GM18861 (cell line): Measurements from ENCODE around the gene MAP4K2.
A peak's percentile ranks its signal among the peaks of the same experiment; 100 is the strongest.

ENCODE experiments used
- ATAC-seq: cut with Tn5 transposase; IDR thresholded peaks from one replicate; pipeline ENCODE4 v1.9.1; 2021; ENCODE audit not compliant: unreplicated experiment

Gene MAP4K2

DNA sequence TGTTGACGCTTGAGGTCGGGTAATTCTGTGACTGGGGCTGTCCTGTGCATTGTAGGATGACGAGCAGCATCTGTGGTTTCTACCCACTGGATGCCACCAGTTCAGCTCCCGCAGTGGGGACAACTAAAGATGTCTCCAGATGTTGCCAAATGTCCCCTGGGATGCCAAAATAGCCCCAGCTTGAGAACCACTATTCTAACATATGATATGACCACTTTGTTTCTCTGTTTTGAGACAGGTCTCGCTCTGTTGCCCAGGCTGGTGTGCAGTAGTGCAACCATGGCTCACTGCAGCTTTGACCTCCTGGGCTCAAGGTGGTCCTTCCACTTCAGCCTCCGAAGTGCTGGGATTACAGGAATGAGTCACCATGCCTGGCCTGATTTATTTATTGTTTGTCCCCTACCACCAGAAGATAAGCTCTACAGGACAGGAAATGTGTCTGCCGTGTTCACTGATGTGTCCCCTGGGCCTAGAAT, 11.7 kb upstream of the MAP4K2 start:
- ATAC-seq, result peak; percentile 62

DNA sequence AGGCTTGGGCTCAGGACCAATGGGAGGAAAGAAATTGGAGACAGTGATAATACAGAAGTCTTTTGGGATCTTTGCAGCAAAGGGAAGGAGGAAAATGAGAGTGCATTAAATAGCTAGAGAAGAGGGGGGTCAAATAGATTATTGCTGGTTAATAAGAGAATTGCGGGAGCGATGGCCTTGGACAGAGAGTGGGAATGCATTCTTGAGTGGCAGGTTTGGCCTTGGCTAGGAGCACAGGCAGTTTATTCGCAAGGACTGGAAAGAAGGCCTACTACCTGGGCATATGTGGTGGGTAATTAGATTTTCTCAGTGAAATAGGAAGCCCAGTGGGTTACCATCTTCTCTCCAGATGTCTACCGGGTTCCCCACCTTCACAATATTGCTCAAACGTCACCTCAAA, 10.8 kb upstream of the MAP4K2 start:
- no peak for ATAC-seq

DNA sequence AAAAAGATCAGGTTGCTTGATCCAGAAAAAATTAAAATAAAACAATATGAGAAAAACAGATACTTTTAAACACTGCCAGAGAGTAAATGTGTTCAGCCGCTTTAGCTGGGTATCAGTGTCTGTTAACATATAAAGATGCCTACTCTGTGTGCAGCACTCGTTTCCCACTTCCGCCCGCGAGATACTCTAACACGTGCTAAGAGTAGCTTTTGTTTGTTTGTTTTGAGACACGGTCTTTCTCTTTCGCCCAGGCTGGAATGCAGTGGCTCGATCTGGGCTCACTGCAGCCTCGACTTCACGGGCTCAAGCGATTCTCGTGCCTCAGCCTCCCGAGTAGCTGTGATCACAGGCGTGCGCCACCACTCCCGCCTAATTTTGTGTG, 7.9 kb upstream of the MAP4K2 start:
- no peak for ATAC-seq

DNA sequence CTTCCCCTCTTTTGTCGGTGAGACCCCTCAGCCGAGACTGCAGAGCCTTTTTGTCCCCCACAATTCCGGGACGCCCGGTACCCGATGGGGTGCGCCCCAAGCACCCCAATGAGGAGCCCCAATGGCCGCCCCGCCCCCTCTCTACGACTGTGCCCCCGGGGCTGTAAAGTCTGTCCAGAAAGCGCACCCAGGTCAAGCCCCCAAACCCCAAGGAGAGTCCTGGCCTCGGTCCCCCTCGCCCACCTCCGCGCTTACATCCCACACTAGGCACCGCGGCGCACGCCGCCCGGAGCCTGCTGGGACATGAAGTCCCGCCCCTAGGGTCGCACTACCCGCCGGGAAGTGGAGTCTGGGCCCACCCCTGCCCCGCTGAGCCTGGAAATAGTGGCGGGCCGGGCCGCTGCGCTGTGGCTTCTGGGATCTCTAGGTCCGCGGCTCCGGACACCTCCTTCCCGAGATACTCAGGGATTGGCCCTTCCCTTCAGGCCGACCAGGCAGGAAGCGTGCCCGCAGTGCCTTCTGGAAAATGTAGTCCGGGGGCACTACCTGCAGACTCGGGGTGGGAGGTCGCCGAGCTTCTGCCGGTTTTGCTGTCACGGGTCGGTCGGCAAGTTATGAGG, 7.4 kb upstream of the MAP4K2 start, which contains the start of gene MEN1:
Gene MEN1 (minus strand): TSS at position 281 of the 620 bp plus-strand sequence. CDS start 442 bp downstream, outside the sequence.
- ATAC-seq, result peak; percentile 32

DNA sequence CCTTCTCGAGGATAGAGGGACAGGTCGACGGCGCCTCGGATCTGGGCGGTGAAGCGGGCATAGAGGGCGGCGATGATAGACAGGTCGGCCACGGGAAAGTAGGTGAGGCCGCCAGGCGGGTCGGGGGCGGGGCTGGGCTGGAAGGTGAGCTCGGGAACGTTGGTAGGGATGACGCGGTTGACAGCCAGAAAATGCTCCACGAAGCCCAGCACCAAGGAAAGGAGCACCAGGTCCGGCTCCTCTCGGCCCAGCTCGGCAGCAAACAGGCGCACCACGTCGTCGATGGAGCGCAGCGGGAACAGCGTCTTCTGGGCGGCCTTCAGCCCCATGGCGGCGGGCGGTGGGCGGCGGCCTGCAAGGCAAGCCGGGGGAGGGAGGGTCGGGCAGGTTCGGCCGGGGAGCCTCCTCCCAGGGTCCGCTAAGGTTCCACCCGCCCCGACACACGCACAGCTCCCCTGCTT, 6.8 kb upstream of the MAP4K2 start:
- ATAC-seq, result no peak

DNA sequence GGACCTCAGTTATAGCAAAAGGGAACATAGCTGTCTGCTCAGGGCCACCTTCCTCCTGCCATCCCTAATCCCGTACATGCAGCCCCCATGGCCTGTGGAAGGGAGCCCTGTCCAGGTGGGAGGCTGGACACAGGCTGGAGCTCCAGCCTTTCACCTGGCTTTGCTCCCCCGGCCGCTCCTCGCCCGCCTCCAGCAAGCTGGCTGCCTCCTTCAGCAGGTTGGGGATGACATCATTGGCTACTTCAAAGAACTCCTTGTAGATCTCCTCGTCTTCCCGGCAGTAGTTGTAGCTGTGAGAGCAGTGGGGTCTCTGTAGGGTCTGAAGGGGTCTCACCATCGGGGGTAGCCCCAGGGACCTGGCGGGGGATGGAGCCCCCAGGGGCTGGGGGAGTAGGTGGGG, 2.5 kb upstream of the MAP4K2 start:
- no peak for ATAC-seq

DNA sequence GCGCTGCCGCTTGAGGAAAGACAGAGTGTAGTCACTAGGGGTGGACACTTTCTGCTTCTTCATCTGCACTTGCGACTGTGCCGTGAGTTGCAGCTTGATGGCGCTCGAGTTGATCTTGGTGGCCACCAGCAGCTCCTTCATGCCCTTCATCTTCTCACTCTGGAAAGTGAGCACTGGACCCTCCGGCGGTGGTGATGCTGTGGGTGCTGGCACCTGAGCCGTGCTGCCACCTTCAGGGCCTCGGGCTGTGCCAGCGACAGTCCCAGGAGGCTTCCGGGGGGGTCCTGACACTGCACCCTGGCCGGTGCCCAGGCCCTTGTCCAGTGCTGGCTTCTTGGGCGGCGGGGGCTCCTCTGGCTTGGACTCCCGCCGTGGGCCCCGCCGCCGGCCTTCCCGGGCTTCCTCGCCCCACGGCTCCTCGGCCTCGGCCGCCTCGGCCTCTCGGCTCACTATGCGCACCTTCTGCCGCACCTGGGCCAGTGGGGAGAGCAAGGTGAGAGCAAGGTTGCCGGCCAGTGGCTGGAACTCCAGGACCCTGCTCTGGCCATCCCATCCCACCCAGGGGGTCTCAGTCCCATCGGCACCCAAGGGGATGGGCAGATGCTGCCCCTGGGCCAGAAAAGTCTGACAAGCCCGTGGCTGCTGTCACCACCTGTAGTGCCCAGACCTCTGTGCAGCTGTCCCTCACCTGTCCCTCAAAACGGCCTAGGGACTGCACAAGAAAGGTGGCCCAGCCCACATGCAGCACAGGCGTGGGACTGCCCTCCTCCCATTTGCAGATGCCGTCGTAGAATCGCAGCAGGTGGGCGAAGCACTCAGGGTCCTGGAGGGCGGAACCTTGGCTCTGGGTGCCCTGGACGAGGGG, 1.6 kb upstream of the MAP4K2 start:
- no peak for ATAC-seq

DNA sequence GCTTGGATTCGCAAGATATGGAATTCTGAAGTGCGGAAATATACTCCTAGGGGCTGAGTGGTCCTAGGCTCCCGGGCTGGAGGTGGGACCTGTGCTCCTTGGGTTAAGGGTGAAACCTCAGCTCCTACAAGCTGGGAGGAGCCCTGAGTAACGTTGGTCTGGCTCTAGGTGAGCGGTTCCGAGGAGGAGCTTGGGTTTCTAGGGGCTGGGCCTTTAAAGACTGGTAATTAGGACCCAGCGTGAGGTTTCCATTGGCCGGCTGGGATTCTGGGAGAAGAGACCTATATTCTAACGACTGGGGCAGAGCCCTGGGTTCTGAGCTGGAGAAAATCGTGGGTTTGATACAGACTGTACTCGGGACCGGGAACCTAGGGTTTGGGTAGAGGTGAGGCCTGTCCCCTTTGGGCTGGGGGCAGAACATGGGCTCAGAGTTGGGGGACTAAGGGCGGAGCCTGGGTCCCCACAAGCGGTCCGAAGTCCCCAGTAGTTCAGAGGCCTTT, 882 bp upstream of the MAP4K2 start:
- no peak for ATAC-seq

DNA sequence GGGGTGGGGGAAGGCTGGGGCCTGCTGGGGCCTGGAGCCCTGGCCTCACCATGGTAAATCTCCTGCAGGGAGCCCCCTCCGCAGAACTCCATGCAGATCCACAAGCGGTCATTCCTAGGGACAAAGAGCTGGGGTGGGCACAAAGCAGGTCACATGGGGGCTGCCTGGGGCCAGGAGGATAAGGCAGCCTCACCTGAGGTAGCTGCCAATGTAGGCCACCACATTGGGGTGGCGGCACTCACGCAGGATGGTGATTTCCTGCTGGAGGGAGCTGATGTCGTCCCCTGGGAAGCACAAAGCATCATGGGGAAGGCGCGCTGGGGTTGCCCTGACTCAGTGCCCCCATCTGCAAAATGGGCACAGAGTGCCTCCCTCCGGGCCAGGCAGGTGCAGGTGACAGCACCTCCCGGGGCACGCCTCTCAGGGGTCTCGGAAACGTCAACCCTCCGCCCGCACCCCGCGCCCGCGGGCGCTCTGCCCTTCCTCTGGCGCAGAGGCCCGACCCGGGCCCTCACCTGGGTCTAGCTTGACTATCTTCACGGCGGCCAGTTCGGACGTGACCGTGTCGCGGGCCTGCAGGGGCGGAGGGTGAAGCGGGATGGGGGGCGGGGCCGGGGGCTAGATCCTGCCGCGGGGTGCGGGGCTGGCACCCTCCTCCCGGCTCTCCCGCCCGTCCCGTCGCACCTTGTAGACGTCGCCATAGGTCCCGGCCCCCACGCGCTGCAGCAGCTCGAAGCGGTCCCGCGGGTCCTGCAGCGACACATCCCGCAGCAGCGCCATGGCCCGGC, 450 bp downstream of the MAP4K2 start:
- no peak for ATAC-seq

DNA sequence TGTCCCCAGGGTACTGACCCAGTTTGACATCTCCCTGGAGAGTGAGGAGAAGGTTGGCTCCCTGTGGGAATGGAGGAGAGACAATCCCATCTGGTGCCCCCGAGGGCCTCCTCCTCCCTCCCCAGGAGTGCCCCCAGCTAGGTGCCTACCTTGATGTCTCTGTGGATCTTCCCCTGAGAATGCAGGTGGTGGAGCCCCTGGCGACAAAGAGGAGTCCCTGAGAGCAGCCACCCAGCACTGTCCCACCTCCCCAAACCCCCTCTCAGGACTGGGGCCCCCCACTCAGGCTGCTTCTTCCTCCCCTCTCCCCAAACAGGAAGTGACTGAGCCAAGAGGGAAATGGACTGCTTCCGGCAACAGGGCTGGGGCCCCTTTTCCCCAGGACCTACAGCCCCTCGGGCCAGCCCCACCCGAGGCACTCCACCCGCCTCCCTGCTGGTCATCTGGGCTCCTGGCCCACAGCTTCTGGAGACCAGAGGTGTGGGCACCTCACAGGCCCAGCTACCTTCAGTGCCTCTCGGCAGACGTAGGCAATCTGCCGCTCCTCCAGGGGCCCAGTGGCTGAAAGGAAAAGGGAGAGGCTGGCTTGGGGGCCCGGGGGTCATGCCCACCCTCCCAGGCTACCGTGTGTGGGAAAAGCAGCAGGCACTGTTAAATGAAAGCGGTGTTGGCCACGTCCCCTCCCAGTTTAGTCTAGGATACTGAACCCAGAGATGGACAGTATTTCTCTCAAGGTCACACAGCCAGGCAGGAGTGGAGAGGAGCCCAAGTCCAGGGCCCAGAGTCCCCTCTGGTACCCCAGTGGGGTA, 1.2 kb downstream of the MAP4K2 start:
- ATAC-seq, result no peak

DNA sequence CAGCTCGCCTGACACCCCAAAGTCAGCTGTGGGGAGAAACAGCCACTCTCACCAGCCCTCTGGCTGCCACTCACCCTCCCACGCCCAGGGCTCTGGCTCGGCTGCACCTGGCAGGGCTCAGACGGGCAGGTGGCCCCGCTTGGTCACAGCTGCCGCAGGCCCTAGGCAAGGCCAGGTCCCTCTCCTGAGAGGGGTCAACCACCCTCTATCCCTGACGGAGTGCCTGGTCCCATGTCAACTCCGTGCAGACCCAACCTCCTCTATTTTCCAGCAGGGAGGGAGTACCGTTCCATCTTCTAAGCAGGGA, 1.9 kb downstream of the MAP4K2 start:
- ATAC-seq, result no peak

DNA sequence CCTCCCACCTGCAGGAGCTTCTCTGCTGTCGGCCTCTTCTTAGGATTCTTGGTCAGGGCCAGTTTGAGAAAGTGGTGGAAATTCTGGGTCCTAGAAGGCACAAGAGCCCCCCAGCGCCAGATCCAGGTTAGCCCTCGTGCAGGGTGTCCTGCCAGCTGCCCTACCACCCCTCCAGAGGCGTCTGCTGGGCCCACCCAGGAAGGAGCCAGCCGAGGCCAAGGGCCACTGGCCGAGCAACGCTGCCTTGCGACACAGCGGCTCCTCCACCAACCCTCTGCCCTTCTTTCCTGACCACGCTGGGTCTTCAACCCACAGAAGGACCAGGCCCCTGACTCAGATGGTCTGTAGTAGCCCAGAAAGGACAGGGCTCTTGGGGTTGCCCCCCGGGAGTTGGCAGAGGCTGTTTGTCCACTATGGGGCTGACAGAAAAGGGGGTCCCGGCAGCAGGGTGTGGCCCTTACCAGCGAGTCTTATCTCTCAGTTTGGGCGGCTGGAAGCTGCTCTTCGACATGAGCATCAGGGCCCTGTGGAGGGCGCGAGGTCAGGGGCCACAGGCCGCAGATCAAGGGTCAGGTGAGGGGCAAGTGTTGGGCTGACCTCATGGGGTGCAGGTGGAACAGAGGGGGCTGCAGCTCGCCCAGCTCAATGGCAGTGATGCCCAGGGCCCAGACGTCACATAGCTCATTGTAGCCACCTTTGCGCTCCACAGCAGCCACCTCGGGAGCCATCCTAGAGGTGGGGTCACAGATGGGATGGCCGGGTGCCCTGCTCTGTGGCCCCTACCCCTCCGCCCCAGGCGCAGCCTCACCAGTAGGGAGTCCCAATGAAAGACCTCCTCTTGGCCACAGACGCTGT, 2.5 kb downstream of the MAP4K2 start:
- ATAC-seq, result no peak

DNA sequence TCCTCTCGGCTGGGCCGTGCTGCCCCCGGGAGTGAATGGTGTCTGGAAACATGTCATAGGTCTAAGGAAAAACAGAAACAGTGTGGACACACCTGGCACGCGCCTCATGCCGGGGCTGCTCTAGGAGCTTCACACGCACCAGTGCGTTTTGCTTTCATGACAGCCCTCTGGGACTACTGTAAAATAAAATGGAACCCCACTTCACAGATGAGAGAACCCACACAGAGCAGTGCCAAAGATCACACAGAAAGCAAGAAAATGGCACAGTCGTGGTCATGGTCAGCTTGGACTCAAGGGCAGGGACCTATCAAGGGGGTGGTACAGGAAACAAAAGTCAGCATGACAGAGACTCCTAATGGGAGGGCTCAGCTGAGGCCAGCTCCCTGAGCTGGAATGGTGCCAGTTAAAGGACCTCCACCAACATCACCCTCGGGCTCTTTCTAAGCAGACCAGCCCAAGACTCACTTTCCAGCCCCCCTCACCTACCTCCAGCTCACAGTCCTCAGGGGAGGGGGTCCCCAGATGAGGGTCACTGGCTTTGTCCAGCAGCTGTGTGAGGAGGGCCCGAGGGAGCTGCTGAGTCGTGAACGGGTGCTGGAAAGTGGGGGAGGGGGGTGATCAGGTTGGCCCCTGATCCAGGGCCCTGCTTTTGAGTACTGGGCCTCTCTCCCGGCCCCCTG, 3.3 kb downstream of the MAP4K2 start:
- peak; percentile 37 for ATAC-seq

DNA sequence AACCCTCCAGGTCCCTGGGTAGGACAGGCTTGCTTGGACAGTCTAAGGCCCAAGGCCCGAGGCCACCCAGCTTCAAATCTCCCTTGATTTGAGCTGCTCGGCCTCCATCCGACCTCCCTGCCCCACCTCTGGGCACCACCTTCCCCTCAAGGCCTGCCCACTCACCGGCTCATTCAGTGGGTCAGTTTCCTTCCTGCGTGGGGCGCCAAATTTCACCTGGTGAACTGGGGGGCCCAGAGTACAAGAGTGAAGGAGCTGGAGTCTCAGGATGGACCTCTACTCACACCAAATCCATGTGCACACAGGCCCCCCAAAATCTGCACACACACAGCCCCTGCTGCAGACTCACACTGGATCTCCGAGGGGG, 3.8 kb downstream of the MAP4K2 start:
- no peak for ATAC-seq

DNA sequence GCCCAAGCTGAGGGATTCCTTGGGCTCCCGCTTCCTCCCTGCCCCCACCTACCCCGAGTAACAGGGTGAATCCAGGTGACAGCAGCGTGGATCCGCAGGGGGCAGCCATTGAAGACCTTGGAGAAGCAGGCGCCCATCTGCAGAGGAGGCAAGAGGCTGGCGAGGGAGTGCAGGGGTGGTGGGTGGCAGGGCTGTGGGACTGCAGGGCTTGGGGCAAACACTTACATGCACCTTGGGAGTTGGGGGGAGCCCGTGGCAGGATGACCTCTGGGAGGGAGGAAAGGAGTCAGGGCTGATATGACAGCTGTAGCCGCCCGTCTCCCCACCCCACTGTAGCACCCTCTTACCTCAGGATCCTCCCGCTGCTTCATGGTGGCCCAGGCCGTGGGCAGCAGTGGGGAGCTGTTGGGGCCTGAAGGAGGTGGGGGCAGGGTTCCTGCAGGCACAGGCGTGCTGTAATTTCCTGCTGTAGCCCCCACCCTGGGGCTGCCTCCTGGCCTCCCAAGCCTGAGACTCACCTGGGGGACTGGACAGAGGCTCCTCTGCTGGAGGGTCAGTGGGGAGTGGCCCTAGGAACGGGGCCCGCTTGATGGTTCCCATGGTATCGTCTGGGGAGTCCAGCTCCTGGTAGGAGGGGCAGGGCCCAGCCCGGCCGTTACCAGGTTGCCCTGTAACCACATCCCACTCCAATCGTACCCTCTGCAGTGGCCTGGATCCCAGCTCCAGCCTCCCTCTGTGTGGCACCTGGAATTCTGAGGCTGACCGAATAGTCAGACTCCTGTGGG, 6.1 kb downstream of the MAP4K2 start:
- ATAC-seq, result no peak

DNA sequence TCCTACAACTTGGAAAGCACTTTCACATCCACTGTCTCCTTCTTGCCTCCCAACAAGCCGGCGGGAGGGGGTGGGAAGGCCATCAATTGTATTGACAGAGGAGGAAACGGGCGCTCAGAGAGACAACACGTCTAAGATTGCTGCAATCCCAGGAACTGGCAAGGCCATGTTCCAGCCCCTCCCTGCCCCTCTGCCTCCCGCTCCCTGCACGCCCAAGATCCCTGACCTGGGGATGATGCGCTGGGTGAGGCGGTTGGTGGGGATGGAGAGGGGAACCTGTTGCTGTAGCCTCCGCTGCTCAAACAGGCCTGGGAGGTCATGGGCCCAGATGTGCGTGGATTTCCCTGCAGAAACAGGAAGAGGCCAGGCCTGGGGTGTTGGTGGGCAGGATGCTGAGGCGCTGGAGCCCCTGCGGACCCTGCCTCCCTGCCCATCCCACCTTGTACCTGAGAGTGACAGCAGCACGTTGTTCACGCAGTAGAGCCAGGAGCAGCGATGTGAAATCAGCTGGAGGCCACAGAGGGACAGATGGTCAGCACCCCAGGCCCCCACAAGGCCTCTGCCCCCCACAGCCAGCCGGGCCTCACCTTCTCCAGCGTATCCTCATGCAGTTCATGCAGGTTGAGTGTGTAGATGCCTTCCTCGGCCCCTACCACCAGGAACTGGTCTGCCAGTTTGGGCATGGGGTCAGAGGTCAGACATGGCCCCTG, 6.8 kb downstream of the MAP4K2 start:
- no peak for ATAC-seq

DNA sequence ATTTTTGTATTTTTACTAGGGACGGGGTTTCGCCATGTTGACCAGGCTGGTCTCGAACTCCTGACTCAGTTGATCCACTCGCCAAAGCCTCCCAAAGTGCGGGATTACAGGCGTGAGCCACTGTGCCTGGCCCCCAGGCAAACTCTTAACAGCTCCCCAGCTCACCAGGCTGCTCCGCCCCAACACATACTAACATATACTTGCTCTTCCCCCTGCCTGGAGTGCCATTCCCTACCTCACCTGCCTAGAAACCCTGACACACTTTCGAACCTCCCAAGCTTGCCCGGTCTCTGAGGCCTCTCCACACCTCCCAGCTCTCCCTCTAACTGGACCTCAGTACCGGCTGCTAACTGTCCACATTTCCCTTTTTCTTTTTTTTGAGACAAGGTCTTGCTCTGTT, 8.5 kb downstream of the MAP4K2 start:
- no peak for ATAC-seq
